Activated CD4-positive, alpha-beta T cell treated with anti-CD3 and anti-CD28 coated beads, Interleukin-2, amount 10 ng/mL, durations not matched to agents 24 days and 14 days (primary cell): ENCODE measurements around the gene RAB11FIP5. TPM values are rescaled to one million over a fixed set of nuclear protein-coding genes. Genes with fewer than 3 reads are reported as not detected.

ENCODE experiments used
- DNase-seq: peaks from one replicate; pipeline ENCODE4 v3.0.0; 2022
- H3K27ac Mint-ChIP-seq: one replicate; pipeline ENCODE4 v1.8.0; 2022; ENCODE audit warnings: mild to moderate bottlenecking, mixed read lengths
- H3K27me3 Mint-ChIP-seq: one replicate; pipeline ENCODE4 v1.8.0; 2022; ENCODE audit warnings: mixed read lengths
- H3K36me3 Mint-ChIP-seq: one replicate; pipeline ENCODE4 v1.8.0; 2022; ENCODE audit warnings: low read depth, mild to moderate bottlenecking, mixed read lengths
- H3K4me1 Mint-ChIP-seq: one replicate; pipeline ENCODE4 v1.8.0; 2021; ENCODE audit warnings: mixed read lengths
- H3K4me3 Mint-ChIP-seq: one replicate; pipeline ENCODE4 v1.8.0; 2022; ENCODE audit warnings: mild to moderate bottlenecking, moderate library complexity, mixed read lengths
- H3K9me3 Mint-ChIP-seq: one replicate; pipeline ENCODE4 v1.8.0; 2021; ENCODE audit warnings: mixed read lengths
- intact Hi-C: fragments of 100-400 bp; cut with micrococcal nuclease; formaldehyde crosslinking; loops from one replicate; pipeline ENCODE4 v1.15.1; 2023
- total RNA-seq: library from RNA; stranded (reverse); gene quantifications from 2 replicates; pipeline ENCODE4 v1.2.3, GENCODE V29; 2022

RAB11FIP5 gene
- total RNA-seq, 1 donor from 2014 or later, result 13.8 TPM

DNA sequence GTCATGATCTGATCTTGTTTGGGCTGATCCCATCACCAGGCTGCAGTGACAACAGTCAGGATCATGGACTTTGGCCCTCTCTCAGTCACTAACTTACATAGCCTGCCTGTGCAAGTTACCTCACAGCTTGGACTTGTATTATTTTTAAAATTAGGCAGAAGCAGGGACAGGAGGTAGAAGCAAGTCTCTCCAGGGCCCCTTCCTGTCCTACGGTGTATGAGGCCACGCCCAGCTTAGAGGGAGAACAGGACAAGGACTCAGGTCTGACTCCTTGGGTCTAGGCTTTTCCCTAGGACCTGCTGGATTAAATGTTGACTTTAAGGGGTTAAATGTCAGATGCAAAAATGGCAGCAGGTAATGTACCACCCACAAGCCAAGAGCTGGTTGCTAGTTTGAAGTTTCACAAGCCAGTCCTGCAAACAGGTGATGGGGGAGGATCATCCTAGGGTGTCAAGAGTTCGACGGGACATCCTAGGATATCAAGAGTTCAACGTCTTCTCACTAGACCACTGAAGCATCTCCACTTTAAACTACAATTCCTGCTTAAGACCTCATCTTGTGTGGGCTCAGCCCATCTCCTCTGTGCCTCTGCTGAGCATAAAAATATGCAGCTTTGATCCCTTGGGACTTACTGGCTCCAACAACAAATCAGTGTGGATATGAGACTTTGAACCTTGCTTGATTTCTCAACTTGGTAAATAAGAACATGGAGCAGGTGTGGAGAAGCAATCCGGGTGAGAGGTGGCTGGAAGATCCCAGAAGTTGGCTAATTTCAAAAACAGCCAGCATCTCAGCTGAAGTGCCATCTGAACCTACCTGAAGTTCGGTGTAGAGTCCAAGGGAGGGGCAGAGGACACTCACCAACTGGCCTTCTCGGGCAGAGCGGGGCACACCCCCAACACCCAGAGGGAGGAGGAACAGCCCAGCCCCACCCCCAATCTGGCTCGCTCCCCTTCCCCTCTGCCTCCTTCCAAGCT is 80.7 kb downstream of the RAB11FIP5 start:
- Mint-ChIP-seq H3K4me1 (no peaks in the 10 kb centered on the region), H3K36me3 (no peaks in the 10 kb centered on the region), H3K27ac (no peak overlapping the region), H3K4me3 (no peak overlapping the region), H3K9me3 (no peaks in the 10 kb centered on the region), H3K27me3 (no peaks in the 10 kb centered on the region)
- intact Hi-C loops, result no loop called here
- DNase-seq, result no peak

DNA sequence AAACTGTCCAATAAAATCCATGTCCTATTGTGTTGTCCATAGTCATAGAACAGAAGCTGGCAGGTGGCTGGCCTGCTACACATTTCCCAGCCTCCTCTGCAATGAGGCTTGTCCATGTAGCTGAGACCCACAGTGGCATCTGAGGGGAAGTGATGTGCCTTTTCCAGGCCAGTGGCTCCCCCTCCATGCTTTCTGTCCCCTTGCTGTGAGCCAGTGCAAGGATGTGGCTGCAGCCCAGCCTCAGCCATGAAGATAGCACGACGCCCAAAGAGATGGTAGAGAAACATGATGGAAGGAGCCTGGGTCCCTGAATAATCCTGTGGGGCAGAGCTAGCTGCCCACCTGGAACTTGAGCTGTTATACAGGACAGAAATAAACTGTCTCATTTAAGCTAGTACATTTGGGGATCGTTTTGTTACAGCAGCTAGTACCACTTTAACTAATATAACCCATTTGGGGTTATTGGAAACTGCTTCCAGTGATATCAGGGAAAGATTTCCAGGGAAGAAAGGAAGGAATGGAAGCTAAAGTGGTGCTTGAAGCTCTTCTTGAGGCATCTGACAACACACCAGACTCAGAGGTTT is 81.6 kb downstream of the RAB11FIP5 start:
- intact Hi-C loops, result no loop called here
- H3K27me3 Mint-ChIP-seq, result no peaks in the 10 kb centered on the region
- H3K4me3 Mint-ChIP-seq, result no peak overlapping the region
- no peak for DNase-seq
- H3K36me3 Mint-ChIP-seq, result no peaks in the 10 kb centered on the region
- H3K9me3 Mint-ChIP-seq, result no peaks in the 10 kb centered on the region
- H3K27ac Mint-ChIP-seq, result no peak overlapping the region
- H3K4me1 Mint-ChIP-seq, result no peaks in the 10 kb centered on the region

GRCh38 chr2:73028841-73029240 is 83.9 kb downstream of the RAB11FIP5 start:
- H3K4me3 Mint-ChIP-seq, result no peak overlapping the region
- H3K27me3 Mint-ChIP-seq, result no peaks in the 10 kb centered on the region
- no peak for DNase-seq
- intact Hi-C loops, result no loop called here
- H3K36me3 Mint-ChIP-seq, result no peaks in the 10 kb centered on the region
- no peaks in the 10 kb centered on the region for H3K4me1 Mint-ChIP-seq
- no peak overlapping the region for H3K27ac Mint-ChIP-seq
- no peaks in the 10 kb centered on the region for H3K9me3 Mint-ChIP-seq

GRCh38 chr2:73027340-73027739 is 85.4 kb downstream of the RAB11FIP5 start:
- no peak for DNase-seq
- Mint-ChIP-seq H3K27ac (no peak overlapping the region), H3K4me1 (no peaks in the 10 kb centered on the region), H3K36me3 (no peaks in the 10 kb centered on the region), H3K27me3 (no peaks in the 10 kb centered on the region), H3K4me3 (no peak overlapping the region), H3K9me3 (no peaks in the 10 kb centered on the region)
- intact Hi-C loops, result no loop called here

DNA sequence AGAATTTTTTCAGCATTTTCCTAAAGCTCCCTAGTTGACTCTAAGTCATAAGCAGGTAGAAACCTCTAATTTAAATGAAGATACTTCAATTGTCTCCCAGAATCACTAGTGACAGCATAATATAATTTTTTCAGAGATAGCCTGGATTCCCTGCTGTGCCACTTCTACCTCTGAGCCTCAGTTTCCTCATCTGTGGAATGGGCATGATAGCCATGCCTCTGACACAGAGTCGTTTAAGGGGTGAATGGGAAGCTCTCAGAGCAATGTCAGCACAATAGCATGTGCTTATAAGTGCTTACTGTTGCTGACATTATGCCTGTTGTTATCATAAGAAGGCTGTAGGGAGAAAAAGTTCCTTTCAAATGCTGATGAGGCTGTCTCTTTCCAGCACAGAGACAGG is 89.3 kb downstream of the RAB11FIP5 start:
- H3K9me3 Mint-ChIP-seq, result no peaks in the 10 kb centered on the region
- no peak for DNase-seq
- intact Hi-C loops, result no loop called here
- no peaks in the 10 kb centered on the region for H3K4me1 Mint-ChIP-seq
- no peaks in the 10 kb centered on the region for H3K27me3 Mint-ChIP-seq
- no peaks in the 10 kb centered on the region for H3K36me3 Mint-ChIP-seq
- no peak overlapping the region for H3K27ac Mint-ChIP-seq
- H3K4me3 Mint-ChIP-seq, result no peak overlapping the region

Other genes starting within 250 kb of the RAB11FIP5 start
- gene SPR, start 225.5 kb downstream of the RAB11FIP5 start, total RNA-seq, result 12.6 and 12.8 TPM in 2 replicates
- gene EMX1, start 195.4 kb downstream of the RAB11FIP5 start, total RNA-seq, result 0.09 TPM in 1 of 2 replicates, not detected in the other
- gene SFXN5, start 41.2 kb downstream of the RAB11FIP5 start, total RNA-seq, result 11.6 and 14.1 TPM in 2 replicates
- gene NOTO, start 89.6 kb upstream of the RAB11FIP5 start, total RNA-seq, result not detected in 2 replicates
- 56.7 and 62.7 TPM in 2 replicates for gene SMYD5, start 101.3 kb upstream of the RAB11FIP5 start, total RNA-seq
- 14.8 and 15.9 TPM in 2 replicates for gene PRADC1, start 120.3 kb upstream of the RAB11FIP5 start, total RNA-seq
- 680 and 696 TPM in 2 replicates for gene CCT7, start 121.4 kb upstream of the RAB11FIP5 start, total RNA-seq
- gene FBXO41, start 171.5 kb upstream of the RAB11FIP5 start, total RNA-seq, result 32.2 and 33.8 TPM in 2 replicates
- gene EGR4, start 180.6 kb upstream of the RAB11FIP5 start, total RNA-seq, result 1.2 and 1.5 TPM in 2 replicates